Stimulated activated CD4-positive, alpha-beta T cell treated with anti-CD3 and anti-CD28 coated beads, Interleukin-12 subunit alpha, Interleukin-12 subunit beta, amount 100 ng/mL, for 48 hours (primary cell): ENCODE data around the gene CHID1.

Experiments used
- DNase-seq, 3 donors: peaks; one replicate each; pipeline ENCODE4 v3.0.0-alpha.2; 2020; ENCODE audit warnings: low read depth in 2 of 3, low spot score in 1 of 3

Gene CHID1

GRCh38 chr11:850775-851763, 59.5 kb downstream of the CHID1 start:
- no peak for DNase-seq

- DNase-seq, result no peak
Observed at GRCh38 chr11:849951-850774, 60.4 kb downstream of the CHID1 start.

- DNase-seq, result no peak
Observed at GRCh38 chr11:849104-849824, 61.3 kb downstream of the CHID1 start.

GRCh38 chr11:848380-848931, 62.2 kb downstream of the CHID1 start:
- DNase-seq, result peak in 2 of 3 donors; percentile 56 to 70

GRCh38 chr11:847876-848275, 62.7 kb downstream of the CHID1 start:
- no peak for DNase-seq

- DNase-seq, result no peak
Observed at GRCh38 chr11:846496-847098, 64.0 kb downstream of the CHID1 start.

- no peak for DNase-seq
Observed at GRCh38 chr11:845872-846495, 64.6 kb downstream of the CHID1 start.

- DNase-seq, result no peak
Observed at GRCh38 chr11:844693-845644, 65.6 kb downstream of the CHID1 start.

- no peak for DNase-seq
Observed at GRCh38 chr11:843818-844692, 66.6 kb downstream of the CHID1 start.

- no peak for DNase-seq
Observed at GRCh38 chr11:843086-843734, 67.4 kb downstream of the CHID1 start.

GRCh38 chr11:842370-843002, 68.1 kb downstream of the CHID1 start, which contains the start of the genes POLR2L and TSPAN4:
Gene POLR2L (minus strand): TSS chr11:842529. CDS start chr11:842508, 21 bp downstream.
Gene TSPAN4 (plus strand): TSS chr11:842852. CDS start chr11:850305, 7,453 bp downstream.
- DNase-seq, result peak; percentile 77 to 87 (median 81)

- DNase-seq, result no peak
Observed at GRCh38 chr11:841981-842369, 68.6 kb downstream of the CHID1 start.

- no peak for DNase-seq
Observed at GRCh38 chr11:839875-840617, 70.6 kb downstream of the CHID1 start.

GRCh38 chr11:839280-839623, 71.4 kb downstream of the CHID1 start:
- no peak for DNase-seq

GRCh38 chr11:838441-839279, 72.0 kb downstream of the CHID1 start:
- no peak for DNase-seq
